ENCODE measurements around the gene NKD2. TPM values are rescaled to one million over a fixed set of nuclear protein-coding genes. Genes with fewer than 3 reads are reported as not detected.

NKD2 gene
- total RNA-seq, 1 donor from 2014 or later, result not detected

GRCh38 chr5:1074816-1075554, 66.4 kb downstream of the NKD2 start:
- H3K27me3 Mint-ChIP-seq (ENCODE audit: unreplicated experiment), result no peaks in the 10 kb centered on the region
- no peak overlapping the region for H3K27ac Mint-ChIP-seq (ENCODE audit: unreplicated experiment)
- H3K9me3 Mint-ChIP-seq (ENCODE audit: unreplicated experiment), result no peaks in the 10 kb centered on the region
- TF ChIP-seq, protein P1, sequence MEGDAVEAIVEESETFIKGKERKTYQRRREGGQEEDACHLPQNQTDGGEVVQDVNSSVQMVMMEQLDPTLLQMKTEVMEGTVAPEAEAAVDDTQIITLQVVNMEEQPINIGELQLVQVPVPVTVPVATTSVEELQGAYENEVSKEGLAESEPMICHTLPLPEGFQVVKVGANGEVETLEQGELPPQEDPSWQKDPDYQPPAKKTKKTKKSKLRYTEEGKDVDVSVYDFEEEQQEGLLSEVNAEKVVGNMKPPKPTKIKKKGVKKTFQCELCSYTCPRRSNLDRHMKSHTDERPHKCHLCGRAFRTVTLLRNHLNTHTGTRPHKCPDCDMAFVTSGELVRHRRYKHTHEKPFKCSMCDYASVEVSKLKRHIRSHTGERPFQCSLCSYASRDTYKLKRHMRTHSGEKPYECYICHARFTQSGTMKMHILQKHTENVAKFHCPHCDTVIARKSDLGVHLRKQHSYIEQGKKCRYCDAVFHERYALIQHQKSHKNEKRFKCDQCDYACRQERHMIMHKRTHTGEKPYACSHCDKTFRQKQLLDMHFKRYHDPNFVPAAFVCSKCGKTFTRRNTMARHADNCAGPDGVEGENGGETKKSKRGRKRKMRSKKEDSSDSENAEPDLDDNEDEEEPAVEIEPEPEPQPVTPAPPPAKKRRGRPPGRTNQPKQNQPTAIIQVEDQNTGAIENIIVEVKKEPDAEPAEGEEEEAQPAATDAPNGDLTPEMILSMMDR (IDR thresholded peaks at IDR 0.05), result no peak
- no peaks in the 10 kb centered on the region for H3K36me3 Mint-ChIP-seq (ENCODE audit: unreplicated experiment)
- no peaks in the 10 kb centered on the region for H3K4me1 Mint-ChIP-seq (ENCODE audit: unreplicated experiment)
- no peak for DNase-seq (ENCODE audit: extremely low spot score, unreplicated experiment)
- no peak overlapping the region for H3K4me3 Mint-ChIP-seq (ENCODE audit: unreplicated experiment)

DNA sequence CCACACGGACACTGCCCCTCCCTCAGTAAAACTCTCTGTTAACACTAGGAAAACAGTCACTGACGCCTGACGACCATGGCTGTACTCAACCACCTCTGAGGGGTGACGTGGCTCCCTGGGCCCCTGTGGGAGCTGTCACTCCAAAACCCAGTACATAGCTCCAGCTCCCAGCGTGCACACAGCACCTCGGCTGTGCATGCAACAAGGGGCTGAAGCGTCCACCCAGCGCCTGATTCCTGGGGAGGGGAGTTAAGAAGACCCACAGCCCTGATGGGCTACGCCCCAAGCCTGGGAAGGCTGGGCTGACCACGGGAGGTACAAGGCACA, 66.9 kb downstream of the NKD2 start:
- TF ChIP-seq, protein P1 (IDR thresholded peaks at IDR 0.05), result no peak
- Mint-ChIP-seq H3K27ac (ENCODE audit: unreplicated experiment) (no peak overlapping the region), H3K9me3 (ENCODE audit: unreplicated experiment) (no peaks in the 10 kb centered on the region), H3K36me3 (ENCODE audit: unreplicated experiment) (no peaks in the 10 kb centered on the region), H3K27me3 (ENCODE audit: unreplicated experiment) (no peaks in the 10 kb centered on the region), H3K4me3 (ENCODE audit: unreplicated experiment) (no peak overlapping the region), H3K4me1 (ENCODE audit: unreplicated experiment) (no peaks in the 10 kb centered on the region)
- no peak for DNase-seq (ENCODE audit: extremely low spot score, unreplicated experiment)

GRCh38 chr5:1075931-1076330, 67.3 kb downstream of the NKD2 start:
- H3K27me3 Mint-ChIP-seq (ENCODE audit: unreplicated experiment), result no peaks in the 10 kb centered on the region
- H3K36me3 Mint-ChIP-seq (ENCODE audit: unreplicated experiment), result no peaks in the 10 kb centered on the region
- H3K4me3 Mint-ChIP-seq (ENCODE audit: unreplicated experiment), result no peak overlapping the region
- no peak for DNase-seq (ENCODE audit: extremely low spot score, unreplicated experiment)
- H3K9me3 Mint-ChIP-seq (ENCODE audit: unreplicated experiment), result no peaks in the 10 kb centered on the region
- no peak overlapping the region for H3K27ac Mint-ChIP-seq (ENCODE audit: unreplicated experiment)
- H3K4me1 Mint-ChIP-seq (ENCODE audit: unreplicated experiment), result no peaks in the 10 kb centered on the region
- TF ChIP-seq, protein P1 (IDR thresholded peaks at IDR 0.05), result no peak

GRCh38 chr5:1076406-1076805, 67.8 kb downstream of the NKD2 start:
- Mint-ChIP-seq H3K36me3 (ENCODE audit: unreplicated experiment) (no peaks in the 10 kb centered on the region), H3K4me3 (ENCODE audit: unreplicated experiment) (no peak overlapping the region), H3K27me3 (ENCODE audit: unreplicated experiment) (no peaks in the 10 kb centered on the region), H3K27ac (ENCODE audit: unreplicated experiment) (no peak overlapping the region), H3K9me3 (ENCODE audit: unreplicated experiment) (no peaks in the 10 kb centered on the region), H3K4me1 (ENCODE audit: unreplicated experiment) (no peaks in the 10 kb centered on the region)
- TF ChIP-seq, protein P1 (IDR thresholded peaks at IDR 0.05), result no peak
- no peak for DNase-seq (ENCODE audit: extremely low spot score, unreplicated experiment)

DNA sequence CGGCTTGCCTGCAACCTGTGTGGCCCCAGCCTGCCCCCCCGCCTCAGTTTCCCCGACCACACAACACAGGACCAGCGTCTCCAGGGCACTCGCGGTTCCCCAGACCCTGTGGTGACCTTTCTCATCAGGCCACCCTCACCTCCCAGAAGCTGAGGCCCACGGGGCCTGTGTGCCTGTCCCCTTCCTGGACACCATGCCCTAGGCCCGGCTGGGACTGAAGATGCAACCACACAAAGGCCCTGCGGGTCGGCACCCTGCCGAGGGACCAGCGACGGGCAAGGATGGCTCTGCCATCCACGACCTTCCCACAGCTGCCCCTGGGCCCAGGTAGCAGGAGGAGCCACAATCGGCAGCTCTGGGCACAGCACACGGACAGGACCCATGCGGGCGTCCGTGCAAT, 68.4 kb downstream of the NKD2 start:
- no peak for DNase-seq (ENCODE audit: extremely low spot score, unreplicated experiment)
- no peaks in the 10 kb centered on the region for H3K27me3 Mint-ChIP-seq (ENCODE audit: unreplicated experiment)
- TF ChIP-seq, protein P1 (IDR thresholded peaks at IDR 0.05), result no peak
- H3K4me3 Mint-ChIP-seq (ENCODE audit: unreplicated experiment), result no peak overlapping the region
- H3K27ac Mint-ChIP-seq (ENCODE audit: unreplicated experiment), result no peak overlapping the region
- H3K36me3 Mint-ChIP-seq (ENCODE audit: unreplicated experiment), result no peaks in the 10 kb centered on the region
- H3K4me1 Mint-ChIP-seq (ENCODE audit: unreplicated experiment), result no peaks in the 10 kb centered on the region
- no peaks in the 10 kb centered on the region for H3K9me3 Mint-ChIP-seq (ENCODE audit: unreplicated experiment)

Measured in osteocyte (in vitro differentiated cells).